ENCODE measurements around the gene H3-3A. TPM values are rescaled to one million over a fixed set of nuclear protein-coding genes. Genes with fewer than 3 reads are reported as not detected.

The H3-3A gene
- total and polyA plus RNA-seq, 2 donors (not counting 1 experiment from before 2014, with no cell fraction given): 86.2 to 312 TPM

DNA sequence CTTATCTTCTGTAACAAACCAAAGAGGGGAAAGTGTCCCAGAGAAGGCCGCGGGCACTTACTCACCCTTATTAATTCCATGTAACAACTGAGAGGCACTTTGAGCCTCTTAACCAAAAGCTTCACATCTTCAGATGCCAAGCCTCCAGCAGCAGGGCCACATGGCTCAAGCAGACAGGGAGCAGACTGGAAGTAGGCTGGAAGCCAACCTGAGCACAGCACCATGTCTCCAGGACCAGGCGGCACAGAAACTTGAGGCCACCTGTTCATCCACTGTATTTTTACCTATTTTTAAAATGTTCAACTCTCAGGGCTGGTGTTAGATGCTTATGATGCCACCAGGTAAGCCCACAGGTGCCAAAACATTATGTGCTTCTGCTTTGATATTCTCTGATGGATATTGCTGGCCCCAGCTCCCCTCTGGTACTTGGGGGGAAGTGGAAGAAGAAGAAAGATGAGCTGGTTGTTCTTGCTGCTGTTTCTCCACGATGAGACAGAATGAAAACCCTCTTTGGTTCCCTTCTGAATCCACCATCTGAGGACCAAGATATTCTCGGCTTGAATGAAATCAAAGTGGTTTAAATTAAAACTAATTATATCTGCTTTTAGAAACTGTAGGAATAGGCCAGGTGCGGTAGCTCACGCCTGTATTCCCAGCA lies 32.8 kb upstream of the H3-3A start:
- no peak for TF ChIP-seq EZH2 (IDR thresholded peaks at IDR 0.05; ENCODE audit: low read length, missing control alignments)
- TF ChIP-seq, protein P1, sequence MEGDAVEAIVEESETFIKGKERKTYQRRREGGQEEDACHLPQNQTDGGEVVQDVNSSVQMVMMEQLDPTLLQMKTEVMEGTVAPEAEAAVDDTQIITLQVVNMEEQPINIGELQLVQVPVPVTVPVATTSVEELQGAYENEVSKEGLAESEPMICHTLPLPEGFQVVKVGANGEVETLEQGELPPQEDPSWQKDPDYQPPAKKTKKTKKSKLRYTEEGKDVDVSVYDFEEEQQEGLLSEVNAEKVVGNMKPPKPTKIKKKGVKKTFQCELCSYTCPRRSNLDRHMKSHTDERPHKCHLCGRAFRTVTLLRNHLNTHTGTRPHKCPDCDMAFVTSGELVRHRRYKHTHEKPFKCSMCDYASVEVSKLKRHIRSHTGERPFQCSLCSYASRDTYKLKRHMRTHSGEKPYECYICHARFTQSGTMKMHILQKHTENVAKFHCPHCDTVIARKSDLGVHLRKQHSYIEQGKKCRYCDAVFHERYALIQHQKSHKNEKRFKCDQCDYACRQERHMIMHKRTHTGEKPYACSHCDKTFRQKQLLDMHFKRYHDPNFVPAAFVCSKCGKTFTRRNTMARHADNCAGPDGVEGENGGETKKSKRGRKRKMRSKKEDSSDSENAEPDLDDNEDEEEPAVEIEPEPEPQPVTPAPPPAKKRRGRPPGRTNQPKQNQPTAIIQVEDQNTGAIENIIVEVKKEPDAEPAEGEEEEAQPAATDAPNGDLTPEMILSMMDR (conservative IDR thresholded peaks at IDR 0.05 in 1 of 2, IDR thresholded peaks at IDR 0.05 in 1 of 2; ENCODE audit: low read depth in 1 of 2, low read length in 2 of 2): no peak
- no peak overlapping the region for H3K4me2 ChIP-seq (ENCODE audit: extremely low read depth, insufficient read depth, low read length)
- no peak overlapping the region for H3K9ac ChIP-seq (ENCODE audit: insufficient read depth, low read length)
- no peak overlapping the region for H3K27ac ChIP-seq (ENCODE audit: insufficient read depth, low read length)
- no peaks in the 10 kb centered on the region for H3K9me3 ChIP-seq (ENCODE audit: control insufficient read depth, insufficient read depth, low read depth, low read length)
- peaks cover 9% of the 10 kb centered on the region for H3K27me3 ChIP-seq (ENCODE audit: control insufficient read depth, insufficient read depth, low read length)
- DNase-seq (ENCODE audit: low read depth in 2 of 2): no peak
- H3K4me1 ChIP-seq (ENCODE audit: control insufficient read depth, extremely low read depth, insufficient read depth, low read length): no peaks in the 10 kb centered on the region
- no peak overlapping the region for H2AFZ ChIP-seq (ENCODE audit: low read length)
- no peaks in the 10 kb centered on the region for H4K20me1 ChIP-seq (ENCODE audit: control insufficient read depth, extremely low read depth, insufficient read depth, low read length)
- H3K4me3 ChIP-seq (replicated peaks in 1 of 4; ENCODE audit: control extremely low read depth in 1 of 4, insufficient read depth in 1 of 4, low read depth in 3 of 4, low read length in 4 of 4): no peak overlapping the region
- no peaks in the 10 kb centered on the region for H3K79me2 ChIP-seq (ENCODE audit: control insufficient read depth, insufficient read depth, low read length)
- no peaks in the 10 kb centered on the region for H3K36me3 ChIP-seq (ENCODE audit: control insufficient read depth, insufficient read depth, low read length)

DNA sequence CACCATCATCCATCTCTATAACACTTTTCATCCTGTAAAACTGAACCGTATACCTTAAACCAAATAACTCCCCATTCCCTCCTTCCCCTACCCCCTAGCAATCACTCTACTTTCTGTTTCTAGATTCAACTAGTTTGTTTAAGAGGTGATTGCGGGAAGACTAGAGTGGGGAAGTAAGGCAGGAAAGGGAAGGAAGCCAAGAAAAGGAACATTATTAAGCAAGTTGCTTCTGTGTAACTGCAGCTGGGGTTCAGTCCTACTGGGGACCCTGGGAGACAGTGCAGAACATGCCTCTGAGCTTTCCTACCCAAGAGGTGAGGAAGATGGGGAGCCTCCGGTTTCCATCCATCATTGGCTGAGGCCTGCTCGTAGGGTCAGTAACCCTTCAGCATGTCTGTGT lies 28.9 kb upstream of the H3-3A start:
- Histone ChIP-seq H3K4me2 (ENCODE audit: extremely low read depth, insufficient read depth, low read length) (no peak overlapping the region), H3K4me3 (replicated peaks in 1 of 4; ENCODE audit: control extremely low read depth in 1 of 4, insufficient read depth in 1 of 4, low read depth in 3 of 4, low read length in 4 of 4) (no peak overlapping the region), H2AFZ (ENCODE audit: low read length) (no peak overlapping the region), H3K9ac (ENCODE audit: insufficient read depth, low read length) (no peak overlapping the region), H3K27ac (ENCODE audit: insufficient read depth, low read length) (no peak overlapping the region), H4K20me1 (ENCODE audit: control insufficient read depth, extremely low read depth, insufficient read depth, low read length) (no peaks in the 10 kb centered on the region), H3K27me3 (ENCODE audit: control insufficient read depth, insufficient read depth, low read length) (no peaks in the 10 kb centered on the region), H3K79me2 (ENCODE audit: control insufficient read depth, insufficient read depth, low read length) (no peaks in the 10 kb centered on the region), H3K9me3 (ENCODE audit: control insufficient read depth, insufficient read depth, low read depth, low read length) (no peaks in the 10 kb centered on the region), H3K36me3 (ENCODE audit: control insufficient read depth, insufficient read depth, low read length) (no peaks in the 10 kb centered on the region), H3K4me1 (ENCODE audit: control insufficient read depth, extremely low read depth, insufficient read depth, low read length) (no peaks in the 10 kb centered on the region)
- no peak for TF ChIP-seq EZH2 (IDR thresholded peaks at IDR 0.05; ENCODE audit: low read length, missing control alignments)
- TF ChIP-seq, protein P1 (conservative IDR thresholded peaks at IDR 0.05 in 1 of 2, IDR thresholded peaks at IDR 0.05 in 1 of 2; ENCODE audit: low read depth in 1 of 2, low read length in 2 of 2): no peak
- no peak for DNase-seq (ENCODE audit: low read depth in 2 of 2)

DNA sequence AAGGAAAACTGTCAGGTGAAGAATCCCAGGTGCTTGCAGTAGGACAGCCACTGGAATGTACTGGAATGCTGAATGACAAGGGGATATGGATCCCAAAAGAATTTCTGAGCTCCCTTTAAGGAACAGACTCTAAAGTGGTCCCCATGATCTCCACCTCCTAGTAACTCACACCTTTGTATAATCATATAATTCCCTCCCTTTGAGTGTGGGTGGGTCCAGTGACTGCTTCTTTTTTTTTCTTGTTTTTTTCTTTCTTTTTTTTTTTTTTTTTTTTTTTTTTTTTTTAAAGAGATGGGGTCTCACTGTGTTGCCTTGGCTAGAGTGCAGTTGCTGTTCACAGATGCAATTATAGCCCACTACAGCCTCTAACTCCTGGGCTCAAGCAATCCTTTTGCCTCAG lies 28.5 kb upstream of the H3-3A start:
- no peak for TF ChIP-seq EZH2 (IDR thresholded peaks at IDR 0.05; ENCODE audit: low read length, missing control alignments)
- TF ChIP-seq, protein P1 (conservative IDR thresholded peaks at IDR 0.05 in 1 of 2, IDR thresholded peaks at IDR 0.05 in 1 of 2; ENCODE audit: low read depth in 1 of 2, low read length in 2 of 2): no peak
- Histone ChIP-seq H3K4me1 (ENCODE audit: control insufficient read depth, extremely low read depth, insufficient read depth, low read length) (no peaks in the 10 kb centered on the region), H3K4me2 (ENCODE audit: extremely low read depth, insufficient read depth, low read length) (no peak overlapping the region), H3K4me3 (replicated peaks in 1 of 4; ENCODE audit: control extremely low read depth in 1 of 4, insufficient read depth in 1 of 4, low read depth in 3 of 4, low read length in 4 of 4) (no peak overlapping the region), H3K27me3 (ENCODE audit: control insufficient read depth, insufficient read depth, low read length) (no peaks in the 10 kb centered on the region), H3K9ac (ENCODE audit: insufficient read depth, low read length) (no peak overlapping the region), H2AFZ (ENCODE audit: low read length) (no peak overlapping the region), H3K36me3 (ENCODE audit: control insufficient read depth, insufficient read depth, low read length) (no peaks in the 10 kb centered on the region), H3K27ac (ENCODE audit: insufficient read depth, low read length) (no peak overlapping the region), H3K9me3 (ENCODE audit: control insufficient read depth, insufficient read depth, low read depth, low read length) (no peaks in the 10 kb centered on the region), H4K20me1 (ENCODE audit: control insufficient read depth, extremely low read depth, insufficient read depth, low read length) (no peaks in the 10 kb centered on the region), H3K79me2 (ENCODE audit: control insufficient read depth, insufficient read depth, low read length) (no peaks in the 10 kb centered on the region)
- no peak for DNase-seq (ENCODE audit: low read depth in 2 of 2)
